ENCODE data around the gene IMMP2L. TPM values are rescaled to one million over a fixed set of nuclear protein-coding genes. Genes with fewer than 3 reads are reported as not detected.
A peak's percentile ranks its signal among the peaks of the same experiment; 100 is the strongest.
"Not testable (repeated sequence)": the region's sequence is repeated elsewhere in the genome, so short reads cannot be mapped to it uniquely, and the experiment has no call there.

IMMP2L gene
- total RNA-seq, 1 donor from 2014 or later, result 17.1 TPM

DNA sequence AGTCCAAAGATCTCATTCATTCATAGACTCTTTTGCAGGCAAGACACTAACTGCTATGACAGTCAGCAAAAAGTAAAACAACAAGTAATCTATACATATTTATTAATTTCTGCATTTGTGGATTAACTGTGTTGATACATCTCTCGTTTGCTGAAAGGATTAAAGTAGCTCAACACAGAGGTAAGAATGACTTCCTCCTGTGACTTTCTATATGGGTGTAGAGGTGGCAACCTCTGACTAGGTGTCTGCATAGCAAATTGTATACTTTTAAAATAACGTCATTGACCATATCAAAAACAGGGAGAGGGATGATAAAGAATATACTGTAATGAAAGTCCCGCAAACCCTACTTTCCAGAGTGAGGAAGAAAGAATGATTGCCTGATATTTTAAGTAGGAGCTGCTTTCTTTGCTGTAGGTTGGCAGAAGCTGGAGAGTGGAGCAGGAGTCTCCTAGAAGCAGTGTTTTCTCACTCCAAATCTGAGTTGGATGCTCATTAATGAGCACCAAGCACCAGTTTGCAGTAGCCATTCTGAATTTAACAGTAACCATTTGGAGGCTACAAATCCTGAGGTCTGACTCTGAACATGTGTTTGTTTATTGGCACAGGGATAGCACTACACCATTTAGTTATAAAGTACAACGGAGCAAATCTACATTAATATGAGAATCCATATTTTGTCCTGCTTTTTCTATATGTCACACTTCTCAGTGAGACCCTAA lies 480.6 kb downstream of the IMMP2L start:
- no peak for DNase-seq
- no peak for ATAC-seq
- intact Hi-C loops (cut with micrococcal nuclease), result no loop called here

DNA sequence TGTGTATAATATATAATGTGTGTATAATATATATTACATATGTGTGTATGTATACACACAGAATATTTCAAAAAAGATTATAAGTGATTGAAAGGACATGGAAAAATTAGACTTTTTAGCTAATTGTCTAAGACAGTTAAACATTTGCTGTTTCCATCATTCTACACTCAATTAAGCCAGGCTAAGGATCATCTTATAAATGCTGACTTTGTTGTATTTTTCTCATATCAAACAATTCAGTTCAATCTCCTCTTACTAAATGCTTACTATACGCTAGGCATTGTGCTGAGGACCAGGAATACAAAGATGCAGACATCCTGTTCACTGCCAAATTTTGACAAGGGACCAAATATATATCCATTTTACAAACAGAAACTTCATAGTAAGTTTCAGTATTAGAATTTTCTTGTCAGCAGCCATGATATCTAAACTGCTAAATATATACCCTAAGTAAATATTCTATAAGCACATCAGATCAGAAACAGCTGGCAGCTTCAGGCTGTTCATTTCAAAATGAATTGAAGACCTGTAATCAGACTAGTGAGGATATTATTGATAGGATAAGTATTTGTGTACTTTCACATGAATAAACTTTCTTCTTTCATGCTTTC lies 481.7 kb downstream of the IMMP2L start:
- no peak for ATAC-seq
- intact Hi-C loops (cut with micrococcal nuclease), result no loop called here
- no peak for DNase-seq

DNA sequence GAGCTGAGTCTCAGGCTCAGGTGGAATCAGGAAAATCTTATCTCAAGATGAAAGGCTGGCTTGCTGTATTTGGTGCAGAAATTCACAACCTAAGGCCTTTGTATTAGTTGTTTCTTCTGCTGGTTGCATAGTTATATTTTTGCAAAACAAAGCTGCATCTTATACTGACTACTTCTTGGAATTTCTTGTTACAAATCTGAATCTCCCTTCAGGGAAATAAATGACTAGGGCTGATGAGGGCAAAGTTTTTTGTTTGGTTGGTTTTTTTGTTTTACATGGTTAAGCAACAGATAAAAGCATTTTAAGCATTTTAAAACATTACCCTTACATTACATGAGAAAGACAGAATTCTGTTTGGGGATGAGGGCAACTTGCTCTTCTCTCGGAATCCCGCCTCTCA lies 485.3 kb downstream of the IMMP2L start:
- ATAC-seq (no peak), DNase-seq (no peak)
- intact Hi-C loops (cut with micrococcal nuclease), result no loop called here

DNA sequence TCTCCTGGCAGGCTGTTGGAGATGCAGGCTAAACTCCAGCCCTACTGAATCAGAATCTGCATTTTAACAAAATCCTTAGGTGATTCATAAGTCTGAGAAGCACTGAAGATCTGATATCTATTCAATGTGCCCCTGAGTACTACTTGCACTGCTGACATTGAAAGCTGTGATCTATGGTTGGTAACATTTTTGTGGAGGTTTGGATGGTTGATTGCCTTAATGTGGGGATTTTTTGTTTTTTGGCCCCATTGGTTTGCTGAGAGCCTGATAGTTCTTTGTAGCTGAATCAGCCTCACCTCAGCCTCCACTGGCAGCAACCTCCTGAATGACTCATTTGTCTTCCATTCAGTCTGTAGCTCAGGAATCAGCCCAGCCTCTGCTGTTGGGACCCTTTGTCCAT lies 486.1 kb downstream of the IMMP2L start:
- DNase-seq, result no peak
- no peak for ATAC-seq
- intact Hi-C loops (cut with micrococcal nuclease), result no loop called here

DNA sequence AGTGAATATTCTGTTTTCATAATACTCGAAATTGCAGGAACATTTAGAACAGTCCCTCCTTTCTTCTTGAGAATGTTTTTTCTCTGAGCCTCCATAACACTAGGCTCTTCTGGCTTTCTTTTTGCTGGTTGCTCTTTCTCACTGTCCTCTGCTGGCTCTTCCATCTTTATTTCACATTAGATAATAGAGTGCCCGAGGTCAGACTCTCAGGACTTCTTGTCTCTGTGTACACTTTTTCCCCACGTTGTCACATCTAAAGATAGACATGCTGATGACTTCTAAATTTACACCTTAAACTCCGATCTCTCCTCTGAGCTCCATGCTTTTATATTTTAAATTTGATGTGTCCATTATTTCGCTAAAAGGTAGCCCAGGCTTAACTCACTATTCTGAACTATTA lies 486.8 kb downstream of the IMMP2L start:
- ATAC-seq, result peak; percentile 76
- intact Hi-C loops (cut with micrococcal nuclease), result no loop called here
- no peak for DNase-seq

DNA sequence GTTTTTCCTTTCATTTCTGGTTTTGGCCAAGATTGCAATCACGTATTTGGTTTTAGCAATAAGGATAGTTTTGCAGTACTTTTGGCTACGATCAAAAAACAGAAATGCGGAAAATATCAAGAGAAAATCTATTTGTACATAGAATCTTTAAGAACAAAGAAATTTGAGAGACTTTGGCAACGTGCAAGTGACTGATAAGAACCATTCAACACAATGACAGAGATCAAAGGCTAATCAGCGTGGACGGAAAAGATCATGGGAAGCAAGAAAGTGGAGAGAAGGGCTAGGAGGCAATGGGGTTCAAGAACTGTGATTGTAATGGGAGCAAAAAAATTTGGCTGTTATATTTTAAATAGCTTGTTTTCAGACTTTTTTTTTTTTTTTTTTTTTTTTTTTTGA lies 487.5 kb downstream of the IMMP2L start:
- ATAC-seq (no peak), DNase-seq (no peak)
- intact Hi-C loops (cut with micrococcal nuclease), result no loop called here

DNA sequence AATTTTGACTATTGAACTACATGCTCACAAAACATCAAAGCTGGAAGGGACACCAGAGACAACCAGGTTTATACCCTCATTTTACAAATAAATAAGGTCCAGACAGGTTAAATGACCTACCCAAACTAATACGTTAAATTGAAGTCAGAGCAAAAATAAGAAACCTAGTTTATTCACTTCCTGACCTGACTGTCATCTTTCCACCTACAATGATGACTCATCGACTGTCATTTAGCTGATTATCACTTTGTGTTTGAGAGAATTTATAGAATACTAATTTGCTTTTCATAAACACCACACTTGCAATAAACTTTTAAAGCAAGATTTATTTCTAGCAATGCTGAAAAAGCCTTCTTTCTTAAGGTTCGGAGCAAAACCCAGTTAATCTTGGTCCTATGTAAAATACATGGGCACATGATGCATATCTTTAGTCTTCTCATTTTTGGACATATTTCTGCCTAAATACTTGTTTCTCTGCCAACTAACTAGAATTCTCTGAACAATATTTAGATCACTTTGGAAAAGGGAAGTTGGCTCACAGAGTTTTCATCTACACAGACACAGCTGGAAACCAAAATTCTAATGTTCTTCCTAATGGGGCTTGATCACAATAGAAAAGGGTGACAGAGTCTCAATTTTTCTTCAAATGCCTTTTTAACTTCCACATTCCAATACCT lies 488.1 kb downstream of the IMMP2L start:
- no peak for ATAC-seq
- no peak for DNase-seq
- intact Hi-C loops (cut with micrococcal nuclease), result no loop called here

DNA sequence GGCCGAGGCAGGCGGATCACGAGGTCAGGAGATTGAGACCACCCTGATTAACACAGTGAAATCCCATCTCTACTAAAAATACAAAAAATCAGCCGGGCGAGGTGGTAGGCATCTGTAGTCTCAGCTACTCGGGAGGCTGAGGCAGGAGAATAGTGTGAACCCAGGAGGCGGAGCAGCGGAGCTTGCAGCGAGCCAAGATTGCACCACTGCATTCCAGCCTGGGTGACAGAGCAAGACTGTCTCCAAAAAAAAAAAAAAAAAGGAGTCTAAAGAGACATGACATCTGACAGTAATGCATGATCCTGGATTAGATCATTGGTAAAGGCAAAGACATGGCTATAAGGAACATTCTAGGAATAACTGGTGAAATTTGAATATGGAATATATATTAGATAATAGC lies 489.6 kb downstream of the IMMP2L start:
- ATAC-seq; intact Hi-C loops (cut with micrococcal nuclease); DNase-seq: not testable (repeated sequence)

DNA sequence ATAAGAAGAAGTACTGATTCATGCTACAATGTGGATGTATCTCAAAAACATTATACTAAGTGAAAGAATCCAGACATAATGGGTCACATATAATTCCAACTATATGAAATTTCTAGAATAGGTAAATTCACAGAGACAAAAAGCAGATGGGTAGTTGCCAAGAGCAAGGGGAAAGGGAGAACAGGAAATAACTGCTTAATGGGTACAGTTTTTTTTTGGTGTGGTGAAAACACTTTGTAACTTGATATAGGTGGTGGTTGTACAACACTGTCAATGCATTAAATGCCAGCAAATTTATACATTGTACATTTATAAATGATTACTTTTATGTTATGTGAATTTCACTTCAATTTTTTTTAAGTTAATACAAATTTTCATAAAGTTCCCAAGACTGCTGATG lies 490.7 kb downstream of the IMMP2L start:
- no peak for DNase-seq
- intact Hi-C loops (cut with micrococcal nuclease), result no loop called here
- ATAC-seq, result no peak

DNA sequence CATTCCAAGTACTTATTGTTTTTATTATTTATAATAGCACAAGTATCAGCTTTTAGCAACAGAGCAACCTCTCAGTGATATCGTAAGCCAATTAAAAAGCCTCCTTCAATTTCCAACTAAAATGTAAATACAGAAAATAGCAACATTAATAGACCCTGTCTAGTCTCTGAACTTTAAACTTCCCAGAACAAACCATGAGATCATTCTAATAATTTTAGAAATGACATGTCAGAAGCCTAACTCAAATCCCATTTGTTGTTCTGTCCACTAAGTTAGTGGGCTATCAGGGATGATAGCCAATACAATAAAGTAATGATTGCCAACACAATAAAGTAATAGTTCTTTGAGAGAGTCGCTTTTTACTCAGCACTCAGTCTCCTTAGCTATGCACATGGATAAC lies 493.7 kb downstream of the IMMP2L start:
- no peak for DNase-seq
- intact Hi-C loops (cut with micrococcal nuclease), result no loop called here
- peak; percentile 37 for ATAC-seq

DNA sequence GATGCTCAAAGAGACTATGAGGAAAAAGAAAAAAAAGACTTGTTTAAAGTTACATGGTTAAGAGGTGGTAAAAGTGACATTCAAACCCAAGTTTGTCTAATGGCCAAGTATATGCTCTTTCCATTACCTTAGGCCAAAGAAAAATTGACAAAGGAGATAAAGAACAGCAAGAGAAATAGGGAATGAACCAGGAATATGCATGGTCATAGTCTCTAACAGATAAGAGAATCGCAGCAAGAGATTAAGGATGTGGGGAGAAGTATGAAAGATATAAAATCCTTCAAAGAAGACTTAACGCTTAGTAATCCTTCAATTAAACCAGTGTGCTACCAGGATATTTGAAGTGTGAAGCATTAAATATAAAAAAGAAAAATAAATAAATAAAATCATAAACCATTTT lies 494.6 kb downstream of the IMMP2L start:
- intact Hi-C loops (cut with micrococcal nuclease), result no loop called here
- DNase-seq (no peak), ATAC-seq (no peak)

DNA sequence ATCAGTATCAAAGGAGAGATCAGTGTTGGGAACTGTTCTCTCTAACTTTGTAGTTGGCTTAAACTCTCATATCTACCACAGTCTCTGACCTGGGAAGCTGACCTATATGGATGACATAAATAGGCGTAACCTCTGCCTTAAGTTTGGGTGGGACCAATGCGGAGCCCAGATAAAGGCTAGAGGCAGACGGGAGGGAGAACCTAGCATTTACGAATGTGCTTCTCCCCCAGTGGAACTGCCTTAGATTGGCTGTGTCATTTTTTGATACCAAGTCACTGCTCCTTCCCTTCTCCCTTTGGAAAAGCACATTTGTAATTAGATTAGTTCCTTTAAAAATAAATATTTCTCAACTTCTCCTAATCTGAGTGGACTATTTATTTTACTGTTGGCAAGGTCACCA lies 495.0 kb downstream of the IMMP2L start:
- ATAC-seq (no peak), DNase-seq (no peak)
- intact Hi-C loops (cut with micrococcal nuclease), result no loop called here

DNA sequence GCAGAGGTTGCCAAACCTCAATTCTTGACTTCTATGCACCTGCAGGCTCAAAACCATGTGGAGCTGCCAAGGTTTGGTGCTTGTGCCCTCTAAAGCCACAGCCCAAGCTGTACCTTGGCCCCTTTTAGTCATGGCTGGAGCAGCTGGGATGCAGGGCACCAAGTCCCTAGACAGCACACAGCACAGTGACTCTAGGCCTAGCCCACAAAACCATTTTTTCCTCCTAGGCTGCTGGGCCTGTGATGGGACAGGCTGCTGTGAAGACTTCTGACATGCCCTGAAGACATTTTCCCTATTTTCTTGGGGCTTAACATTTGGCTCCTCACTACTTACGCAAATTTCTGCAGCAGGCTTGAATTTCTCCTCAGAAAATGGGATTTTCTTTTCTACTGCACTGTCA lies 499.1 kb downstream of the IMMP2L start:
- ATAC-seq (no peak), DNase-seq (no peak)
- intact Hi-C loops (cut with micrococcal nuclease), result no loop called here

DNA sequence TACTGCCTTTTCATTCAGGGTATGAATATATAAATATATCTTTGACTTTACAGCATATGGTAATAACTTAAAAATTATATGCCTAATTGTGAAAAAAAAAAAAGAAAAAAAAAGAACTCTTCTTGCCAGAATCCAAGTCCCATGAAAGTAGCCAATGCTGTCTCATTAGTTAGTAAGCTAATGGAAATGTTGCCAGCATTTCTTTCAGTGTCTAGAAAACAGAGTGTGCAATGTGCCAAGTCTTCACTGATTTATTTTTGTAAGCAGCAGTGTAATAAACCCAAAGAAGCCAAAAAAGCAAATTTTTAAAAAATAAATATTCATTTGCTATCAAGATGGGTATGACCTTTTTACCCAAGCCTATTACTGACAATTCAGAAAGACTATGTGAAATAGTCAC lies 502.5 kb downstream of the IMMP2L start:
- DNase-seq (no peak), ATAC-seq (no peak)
- intact Hi-C loops (cut with micrococcal nuclease), result no loop called here

DNA sequence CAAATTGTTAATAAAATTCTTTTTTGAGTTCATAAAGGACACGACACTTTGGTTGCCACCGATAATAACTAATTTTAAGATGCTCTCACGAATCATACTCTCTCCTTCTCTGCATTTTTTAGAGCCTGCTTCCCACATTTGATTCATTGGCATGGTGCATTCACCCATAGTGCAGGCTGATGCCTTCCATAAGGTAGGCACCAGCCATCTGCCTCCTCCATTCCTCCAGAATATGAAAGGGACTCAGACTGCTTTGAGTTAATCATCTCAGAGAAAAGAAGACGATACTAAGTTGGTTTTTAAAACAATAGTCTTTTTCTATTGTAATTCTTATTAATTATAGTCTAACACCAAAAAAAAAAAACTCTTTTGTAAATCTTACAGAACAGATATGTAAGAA lies 505.2 kb downstream of the IMMP2L start:
- intact Hi-C loops (cut with micrococcal nuclease), result no loop called here
- ATAC-seq (no peak), DNase-seq (no peak)

DNA sequence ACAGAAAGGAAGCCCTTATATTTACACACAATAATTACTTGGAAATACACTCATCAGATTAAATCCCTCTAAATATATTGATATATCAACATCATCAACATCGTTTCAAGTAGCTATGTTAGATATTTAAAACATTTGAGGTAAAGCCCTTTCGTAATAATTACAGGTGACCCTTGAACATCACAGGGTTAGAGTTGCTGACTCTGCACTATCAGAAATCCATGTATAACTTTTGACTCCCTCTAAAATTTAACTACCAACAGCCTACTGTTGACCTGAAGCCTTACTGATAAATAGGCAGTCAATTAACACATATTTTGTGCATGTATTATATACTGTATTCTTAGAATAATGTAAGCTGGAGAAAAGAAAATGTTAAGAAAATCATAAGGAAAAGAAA lies 505.9 kb downstream of the IMMP2L start:
- intact Hi-C loops (cut with micrococcal nuclease), result no loop called here
- DNase-seq (no peak), ATAC-seq (no peak)

DNA sequence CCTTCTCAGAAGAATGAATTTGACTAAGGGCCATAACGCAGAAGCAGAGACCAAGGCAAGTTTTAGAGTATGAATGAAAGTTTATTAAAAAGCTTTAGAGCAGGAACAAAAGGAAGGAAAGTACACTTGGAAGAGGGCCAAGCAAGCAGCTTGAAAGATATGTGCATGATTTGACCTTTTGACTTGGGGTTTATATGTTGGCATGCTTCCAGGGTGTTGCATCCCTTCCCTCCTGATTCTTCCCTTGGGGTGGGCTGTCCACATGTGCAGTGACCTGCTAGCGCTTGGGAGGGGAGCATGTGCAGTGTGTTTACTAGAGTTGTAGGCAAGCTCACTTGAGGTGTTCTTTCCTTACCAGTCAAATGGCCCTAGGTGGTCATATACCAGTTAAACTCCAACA lies 509.3 kb downstream of the IMMP2L start:
- no peak for DNase-seq
- intact Hi-C loops (cut with micrococcal nuclease), result no loop called here
- no peak for ATAC-seq

DNA sequence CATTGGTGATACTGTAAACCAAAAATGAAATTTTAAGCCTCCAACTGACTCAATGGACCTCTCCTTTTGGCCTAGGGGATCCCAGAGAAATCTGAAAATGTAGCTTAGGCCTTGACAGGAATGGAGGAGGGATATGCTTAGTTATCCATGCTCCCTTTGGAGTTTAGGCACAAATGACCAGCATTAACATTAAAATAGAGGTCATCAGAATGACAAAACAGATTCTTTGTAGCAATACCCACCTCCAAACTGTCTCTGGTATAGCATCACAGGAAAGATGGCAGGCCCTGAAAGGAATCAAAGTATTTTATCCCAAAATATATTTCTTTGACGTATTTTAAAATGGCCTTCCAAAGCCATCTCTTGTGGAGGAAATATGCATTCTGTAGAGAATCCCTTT lies 510.5 kb downstream of the IMMP2L start:
- intact Hi-C loops (cut with micrococcal nuclease), result no loop called here
- DNase-seq (no peak), ATAC-seq (no peak)

DNA sequence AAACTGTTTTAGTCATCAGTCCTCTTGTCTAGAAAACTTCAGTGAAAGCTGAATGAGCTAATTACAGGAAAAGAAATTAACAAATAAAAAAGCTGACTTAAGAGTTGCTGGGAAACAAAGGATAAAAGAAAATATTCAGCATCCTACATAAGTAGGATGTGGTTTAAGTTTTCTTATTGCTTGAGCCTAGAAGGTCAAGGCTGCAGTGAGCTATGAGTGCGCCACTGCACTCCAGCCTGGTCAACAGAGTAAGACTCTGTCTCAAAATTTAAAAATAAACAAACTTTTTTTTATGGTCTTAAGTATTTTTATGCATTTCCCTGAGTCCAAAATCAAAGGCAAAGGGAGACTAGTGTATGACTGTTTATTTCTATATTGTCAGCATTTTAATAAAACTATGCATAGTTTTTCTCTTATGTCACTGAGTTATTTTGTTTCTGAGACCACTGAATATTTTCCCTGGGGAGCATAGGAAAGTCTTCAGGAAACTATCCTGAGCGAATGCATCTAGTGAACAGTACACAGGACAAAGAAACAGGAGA lies 511.3 kb downstream of the IMMP2L start:
- no peak for DNase-seq
- no peak for ATAC-seq
- intact Hi-C loops (cut with micrococcal nuclease), result no loop called here

DNA sequence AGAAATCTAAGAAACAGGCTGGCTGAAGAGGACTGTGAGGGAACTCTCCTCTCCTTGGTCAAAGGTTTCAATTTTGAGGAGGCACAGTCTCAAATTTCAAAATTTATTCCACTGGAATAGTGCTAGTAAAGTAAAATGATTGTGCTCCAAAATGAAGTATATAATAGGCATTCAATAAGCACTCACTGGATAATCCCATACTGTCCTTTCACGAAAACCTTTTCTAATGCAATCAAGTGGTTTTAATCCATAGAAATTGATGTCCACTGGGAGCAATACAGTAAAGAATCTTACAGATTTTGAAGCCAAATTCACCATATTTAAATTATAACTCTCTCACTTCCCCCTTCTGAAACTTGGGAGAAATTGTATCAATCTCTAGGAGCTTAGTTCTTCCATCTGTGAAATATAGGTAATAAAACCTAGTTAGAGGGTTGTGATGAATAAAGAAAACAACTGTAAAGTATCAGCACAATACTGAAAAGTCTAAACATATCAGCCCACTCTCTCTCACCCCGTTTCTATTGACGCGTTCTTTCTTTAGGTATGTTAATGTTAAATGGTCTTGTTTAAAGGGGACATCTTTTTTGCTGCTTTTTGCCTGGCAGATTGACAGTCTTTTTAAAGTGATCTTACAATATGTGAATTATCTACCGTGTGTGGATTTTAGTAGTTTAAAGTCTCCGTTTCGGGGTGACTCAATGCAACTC lies 512.2 kb downstream of the IMMP2L start:
- intact Hi-C loops (cut with micrococcal nuclease), result no loop called here
- DNase-seq (no peak), ATAC-seq (no peak)

All from left ventricle myocardium superior (tissue), 1 donor.